Adrenal gland (tissue), 12 donors: ENCODE results near the gene ASPG. TPM values are rescaled to one million over a fixed set of nuclear protein-coding genes. Genes with fewer than 3 reads are reported as not detected.

Experiments
- DNase-seq, 7 donors: peaks; one replicate each; pipeline ENCODE4 v3.0.0-alpha.2; 2019 to 2020
- H3K27ac ChIP-seq, 5 donors: fragments of 200-600 bp; sonication (generic) in 4 of 5; 1 replicate in 3 of 5; 2 replicates in 2 of 5; pipeline versions ENCODE4 v1.5.1 to v1.8.0; 2016 to 2020; ENCODE audit warnings: mild to moderate bottlenecking in 1 of 5
- H3K27me3 ChIP-seq: fragments of 200-600 bp; 2 replicates; pipeline ENCODE4 v1.8.0; 2021
- H3K36me3 ChIP-seq, 2 donors: fragments of 200-600 bp; replicated peaks in 1 of 2; 1 replicate in 1 of 2; 2 replicates in 1 of 2; pipeline versions ENCODE4 v1.5.1 to v1.8.0; 2018 to 2022
- H3K4me1 ChIP-seq, 2 donors: fragments of 200-600 bp; replicated peaks in 1 of 2; 1 replicate in 1 of 2; 2 replicates in 1 of 2; pipeline versions ENCODE4 v1.5.1 to v1.8.0; 2018 to 2021
- H3K4me3 ChIP-seq, 4 donors: fragments of 200-600 bp; sonication (generic) in 3 of 4; one replicate each; pipeline ENCODE4 v1.5.1; 2016 to 2018
- H3K9me3 ChIP-seq, 3 donors: fragments of 200-600 bp; sonication (generic) in 1 of 3; replicated peaks in 1 of 3; 1 replicate in 2 of 3; 2 replicates in 1 of 3; pipeline versions ENCODE4 v1.5.1 to v1.8.0; 2016 to 2021
- POLR2A ChIP-seq, 2 donors: fragments of 450-650 bp; IDR thresholded peaks; one replicate each; pipeline ENCODE4 v1.6.1; 2017; ENCODE audit warnings: antibody characterized with exemption in 2 of 2, mild to moderate bottlenecking in 2 of 2, moderate library complexity in 1 of 2
- WGBS, 4 donors: extraction: QIAGEN DNeasy Blood & Tissue Kit in 2 of 4; methylation state at CpG; one replicate each; pipeline versions ENCODE4 v1.1.5 to v1.1.7; 2013 to 2017; 5-methylcytosine and 5-hydroxymethylcytosine counted together
- intact Hi-C, 2 donors: fragments of 100-400 bp; cut with DNase I; formaldehyde crosslinking; loops; one replicate each; pipeline versions ENCODE4 v1.14.1 to v1.15.0; 2022 to 2023
- polyA plus RNA-seq, 3 donors: library from polyadenylated mRNA; stranded (reverse); fragments of 200-250 nt in 2 of 3; fragments of 350-450 nt in 1 of 3; fragmentation: Illumina TruSeq in 1 of 3; extraction: RNeasy Lipid Tissue Mini Kit (QIAGEN cat#74804) in 1 of 3; gene quantifications; one replicate each; pipeline ENCODE4 v1.2.3, GENCODE V29; 2013 to 2014
- total RNA-seq, 9 donors: library from RNA; depleted of rRNA in 4 of 9; stranded (reverse); fragments of >200 nt in 4 of 9; fragments of 120-200 nt in 1 of 9; fragmentation: NEBNext Ultra II Directional in 1 of 9; extraction: Animal tissue kit (Norgen Biotek cat#: 25700) in 1 of 9; gene quantifications; one replicate each; pipeline versions ENCODE4 v1.1.0 to v1.2.4, GENCODE V29; 2013 to 2023
- TF ChIP-seq, protein P1 (sequence below), 6 experiments: fragments of 450-650 bp in 4 of 6; fragments of 200-600 bp in 2 of 6; sonication (generic) in 1 of 6; IDR thresholded peaks; 1 replicate in 5 of 6; 2 replicates in 1 of 6; pipeline versions ENCODE4 v1.5.1 to v1.8.0; 2016 to 2021; ENCODE audit warnings: antibody characterized with exemption in 6 of 6, mild to moderate bottlenecking in 2 of 6, moderate library complexity in 1 of 6
- donor health status: healthy with polysubstance abuse.
- donor health status: Bipolar disorder and iron deficiency.
- donor health status: DM: yes; HTN: yes; CAD: no.
- donor health status: DM: no; HTN: no; CAD: no.
- donor health status: DM: no; HTN: no; CAD: no.
- donor health status: DM: yes; HTN: yes; CAD: no.

Gene ASPG
- total and polyA plus RNA-seq, 12 donors = 0.07 to 9.1 (median 3.3) TPM

DNA sequence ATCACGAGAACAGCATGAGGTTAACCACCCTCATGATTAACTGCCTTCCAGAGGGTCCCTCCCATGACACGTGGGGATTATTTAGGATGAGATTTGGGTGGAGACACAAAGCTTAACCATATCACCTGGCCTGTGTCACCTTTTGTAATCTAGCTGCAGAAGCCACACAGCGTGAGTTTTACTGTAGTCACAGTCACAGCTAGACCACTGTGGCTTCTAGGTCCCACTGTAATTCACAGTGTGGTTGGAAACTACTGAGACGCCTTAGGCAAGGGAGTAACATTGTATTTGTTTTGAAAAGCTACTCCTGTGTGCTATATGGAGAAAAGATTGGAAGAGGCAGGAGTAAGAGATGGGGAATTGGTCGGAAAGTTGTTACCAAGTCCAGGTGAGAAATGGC lies 46.3 kb upstream of the ASPG start:
- intact Hi-C loops = no loop called here
- H3K9me3 ChIP-seq = no peaks in the 10 kb centered on the region
- TF ChIP-seq, protein P1, sequence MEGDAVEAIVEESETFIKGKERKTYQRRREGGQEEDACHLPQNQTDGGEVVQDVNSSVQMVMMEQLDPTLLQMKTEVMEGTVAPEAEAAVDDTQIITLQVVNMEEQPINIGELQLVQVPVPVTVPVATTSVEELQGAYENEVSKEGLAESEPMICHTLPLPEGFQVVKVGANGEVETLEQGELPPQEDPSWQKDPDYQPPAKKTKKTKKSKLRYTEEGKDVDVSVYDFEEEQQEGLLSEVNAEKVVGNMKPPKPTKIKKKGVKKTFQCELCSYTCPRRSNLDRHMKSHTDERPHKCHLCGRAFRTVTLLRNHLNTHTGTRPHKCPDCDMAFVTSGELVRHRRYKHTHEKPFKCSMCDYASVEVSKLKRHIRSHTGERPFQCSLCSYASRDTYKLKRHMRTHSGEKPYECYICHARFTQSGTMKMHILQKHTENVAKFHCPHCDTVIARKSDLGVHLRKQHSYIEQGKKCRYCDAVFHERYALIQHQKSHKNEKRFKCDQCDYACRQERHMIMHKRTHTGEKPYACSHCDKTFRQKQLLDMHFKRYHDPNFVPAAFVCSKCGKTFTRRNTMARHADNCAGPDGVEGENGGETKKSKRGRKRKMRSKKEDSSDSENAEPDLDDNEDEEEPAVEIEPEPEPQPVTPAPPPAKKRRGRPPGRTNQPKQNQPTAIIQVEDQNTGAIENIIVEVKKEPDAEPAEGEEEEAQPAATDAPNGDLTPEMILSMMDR (IDR thresholded peaks at IDR 0.05) = no peak
- no peak for TF ChIP-seq POLR2A (IDR thresholded peaks at IDR 0.05)
- no peak for DNase-seq
- peaks cover 0 to 7% of the 10 kb centered on the region in 2 donors for H3K4me1 ChIP-seq
- H3K36me3 ChIP-seq = no peaks in the 10 kb centered on the region
- H3K4me3 ChIP-seq = no peak overlapping the region
- 81 to 86% (median 83%) methylated on average over 5 of the region's 5 CpGs for WGBS, 4 donors
- H3K27ac ChIP-seq = no peak overlapping the region
- H3K27me3 ChIP-seq = no peaks in the 10 kb centered on the region

DNA sequence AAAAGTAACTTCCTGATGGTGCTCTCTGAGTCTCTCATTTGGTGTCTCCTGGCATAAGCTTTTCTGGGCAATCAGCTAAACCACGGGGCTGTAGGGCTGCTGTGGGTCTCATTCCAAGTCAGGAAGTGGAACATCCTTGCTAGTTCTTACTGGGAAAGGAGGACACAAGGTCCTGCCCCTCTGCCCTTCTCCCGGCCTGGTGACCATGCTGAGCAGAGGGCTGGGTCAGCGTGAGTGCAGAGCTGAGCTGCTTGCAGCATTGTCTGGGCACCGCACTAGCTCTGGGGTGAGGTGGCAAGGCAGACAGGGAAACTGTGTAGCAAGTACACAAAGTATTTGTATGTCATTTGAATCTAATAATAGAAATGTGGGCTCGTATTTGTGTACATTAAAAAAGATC lies 45.0 kb upstream of the ASPG start:
- Histone ChIP-seq H3K27ac (no peak overlapping the region), H3K4me1 (peaks cover 0 to 7% of the 10 kb centered on the region in 2 donors), H3K9me3 (no peaks in the 10 kb centered on the region), H3K4me3 (no peak overlapping the region), H3K27me3 (no peaks in the 10 kb centered on the region), H3K36me3 (no peaks in the 10 kb centered on the region)
- DNase-seq = peak in 1 of 7 donors; percentile 65
- intact Hi-C loops = no loop called here
- TF ChIP-seq, protein P1 (IDR thresholded peaks at IDR 0.05) = no peak
- no peak for TF ChIP-seq POLR2A (IDR thresholded peaks at IDR 0.05)
- 34 to 57% (median 49%) methylated on average over 4 to 5 of the region's 5 CpGs for WGBS, 4 donors

DNA sequence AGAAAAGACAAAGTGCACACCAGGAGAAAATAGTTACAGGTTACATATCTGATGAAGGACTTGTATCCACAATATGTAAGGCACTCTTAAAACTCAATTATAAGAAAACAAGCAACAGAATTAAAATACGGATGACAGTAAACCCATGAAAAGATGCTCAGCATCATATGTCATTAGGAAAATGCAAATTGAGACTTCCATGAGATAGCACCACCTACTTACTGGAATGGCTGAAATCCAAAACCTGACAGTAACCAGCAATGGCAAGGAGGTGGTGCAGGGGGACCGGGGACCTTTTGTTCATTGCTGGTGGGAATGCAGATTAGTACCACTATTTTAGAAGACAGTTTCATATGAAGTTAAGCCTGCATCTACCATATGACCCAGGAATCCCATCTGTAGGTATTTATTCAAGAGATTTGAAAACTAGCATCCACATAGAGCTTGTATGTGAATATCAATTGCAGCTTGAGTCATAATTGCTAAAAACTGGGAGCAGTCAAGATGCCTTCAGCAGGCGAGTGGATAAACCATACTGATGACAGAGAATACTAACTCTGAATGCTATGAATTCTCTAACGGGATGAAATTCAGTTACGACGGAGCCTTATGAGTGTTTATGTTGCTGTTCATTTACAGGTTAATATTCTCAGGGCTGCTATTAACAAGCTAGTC lies 43.9 kb upstream of the ASPG start:
- DNase-seq = no peak
- H3K4me1 ChIP-seq = peaks cover 0 to 7% of the 10 kb centered on the region in 2 donors
- WGBS, 4 donors = 83 to 92% (median 90%) methylated on average over 6 of the region's 6 CpGs
- H3K27ac ChIP-seq = no peak overlapping the region
- H3K27me3 ChIP-seq = no peaks in the 10 kb centered on the region
- no peaks in the 10 kb centered on the region for H3K36me3 ChIP-seq
- intact Hi-C loops = no loop called here
- TF ChIP-seq, protein P1 (IDR thresholded peaks at IDR 0.05) = no peak
- TF ChIP-seq POLR2A (IDR thresholded peaks at IDR 0.05) = no peak
- no peaks in the 10 kb centered on the region for H3K9me3 ChIP-seq
- no peak overlapping the region for H3K4me3 ChIP-seq

DNA sequence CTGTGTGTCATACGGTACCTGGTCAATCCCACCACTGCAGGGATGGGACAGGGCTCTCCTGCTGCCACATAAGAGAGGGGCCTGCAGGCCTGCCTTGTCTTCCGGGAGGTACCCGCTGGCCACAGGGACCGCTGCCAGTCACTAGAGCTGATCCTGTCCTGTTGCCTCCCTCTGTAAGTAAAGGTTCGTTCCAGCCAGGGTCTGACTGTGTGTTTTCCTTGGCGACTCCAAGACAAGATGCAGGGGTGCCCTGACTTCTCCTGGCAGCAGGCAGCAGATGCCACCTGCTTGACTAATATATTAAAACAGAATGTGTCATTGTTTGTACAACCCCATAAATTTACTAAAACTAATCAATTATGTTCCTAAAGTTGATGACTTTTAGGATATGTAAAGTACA lies 41.5 kb upstream of the ASPG start:
- H3K27me3 ChIP-seq = no peaks in the 10 kb centered on the region

More for the DNA sequence above, 41.5 kb upstream of the ASPG start:
- Histone ChIP-seq H3K36me3 (no peaks in the 10 kb centered on the region), H3K4me3 (no peak overlapping the region), H3K9me3 (no peaks in the 10 kb centered on the region), H3K27ac (no peak overlapping the region), H3K4me1 (peaks cover 5 to 8% of the 10 kb centered on the region in 2 donors)
- DNase-seq = no peak
- no peak for TF ChIP-seq POLR2A (IDR thresholded peaks at IDR 0.05)
- TF ChIP-seq, protein P1 (IDR thresholded peaks at IDR 0.05) = no peak
- 91 to 97% (median 94%) methylated on average over 3 to 6 of the region's 6 CpGs for WGBS, 4 donors
- intact Hi-C loops = no loop called here
